ENCODE data around the gene KRTAP20-2. TPM values are rescaled to one million over a fixed set of nuclear protein-coding genes. Genes with fewer than 3 reads are reported as not detected.

Gene KRTAP20-2
- polyA plus RNA-seq (2013, experiment 1 of 2; ENCODE audit: insufficient read length): not detected
- not detected for polyA plus RNA-seq (2013, experiment 2 of 2; ENCODE audit: insufficient read length)

GRCh38 chr21:30634906-30635305 is at the start of gene KRTAP20-2:
TSS of gene KRTAP20-2 (plus strand) at chr21:30635206. CDS start at chr21:30635264, 58 bp downstream.
- DNase-seq: no peak

DNA sequence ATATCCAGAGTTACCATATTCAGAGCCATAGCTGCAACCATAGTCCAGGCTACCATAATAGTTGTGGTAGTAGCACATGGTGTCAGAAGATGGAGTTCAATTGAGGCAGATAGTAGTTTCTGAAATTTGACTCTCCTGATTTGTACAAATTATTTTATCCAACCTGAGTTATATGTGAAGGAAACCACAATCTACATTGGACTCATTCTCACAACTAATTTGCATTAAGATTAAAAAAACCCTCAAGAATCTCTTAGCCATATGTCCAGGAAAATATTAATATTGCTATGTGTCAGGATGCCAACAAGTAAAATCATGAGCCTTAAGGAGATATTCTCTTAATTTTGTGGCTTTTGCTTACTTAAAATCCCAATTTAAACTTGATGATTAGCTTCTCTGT is 44.7 kb upstream of the KRTAP20-2 start, which contains the start of gene KRTAP22-2:
KRTAP22-2 (minus strand) TSS at position 101 of the 400 bp plus-strand sequence.
- DNase-seq: no peak

GRCh38 chr21:30592140-30592539 is 42.9 kb upstream of the KRTAP20-2 start, which contains the start of gene KRTAP6-3:
TSS of gene KRTAP6-3 (plus strand) at chr21:30592440. CDS start at chr21:30592446, 6 bp downstream.
- DNase-seq: no peak

DNA sequence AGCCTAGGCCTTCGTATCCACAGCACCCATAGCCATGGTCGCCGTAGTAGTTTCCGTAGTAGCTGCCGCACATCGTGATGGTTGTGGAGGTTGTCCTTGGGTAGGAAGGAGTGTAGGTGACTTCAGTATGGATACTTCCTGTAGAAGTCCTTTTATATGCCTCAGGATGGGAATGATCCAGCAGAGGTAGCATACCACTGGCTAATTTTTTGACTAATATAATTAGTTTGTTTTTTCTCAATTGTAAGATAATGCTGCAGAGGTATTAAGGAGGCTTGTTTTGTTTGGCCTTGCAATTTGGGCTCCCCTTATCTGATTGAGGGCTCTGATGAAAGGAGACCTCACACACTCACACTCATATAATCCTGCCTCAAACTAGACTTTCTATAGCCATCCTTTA is 36.2 kb upstream of the KRTAP20-2 start, which contains the start of gene KRTAP6-2:
KRTAP6-2 (minus strand) TSS at position 101 of the 400 bp plus-strand sequence; CDS start at position 73, 28 bp downstream.
- DNase-seq: no peak

- DNase-seq: no peak
Measured at GRCh38 chr21:30600787-30601186, 34.2 kb upstream of the KRTAP20-2 start, which contains the start of gene KRTAP22-1. TSS of gene KRTAP22-1 (plus strand) at chr21:30601087.

DNA sequence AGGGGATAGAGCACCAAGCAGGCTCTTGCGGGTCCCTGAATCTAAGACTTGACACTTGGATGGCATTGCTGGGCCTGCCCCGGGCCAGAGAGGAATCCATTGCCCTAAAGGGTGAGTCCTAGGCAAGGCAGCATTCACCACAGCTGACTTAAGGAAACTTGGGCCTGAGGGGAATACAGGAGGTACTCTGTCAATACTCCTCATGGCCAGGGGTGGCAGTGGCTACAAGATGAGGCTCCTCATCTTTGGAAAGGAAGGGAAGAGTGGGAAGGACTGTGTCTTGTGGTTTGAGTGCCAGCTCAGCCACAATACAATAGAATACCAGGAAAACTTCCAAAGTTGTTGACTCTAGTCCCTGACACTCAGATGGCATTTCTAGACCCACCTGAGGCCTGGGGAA is 29.0 kb upstream of the KRTAP20-2 start:
- no peak for DNase-seq

- no peak for DNase-seq
Measured at GRCh38 chr21:30612132-30612531, 22.9 kb upstream of the KRTAP20-2 start.

- no peak for DNase-seq
Measured at GRCh38 chr21:30613836-30614235, 21.2 kb upstream of the KRTAP20-2 start, which contains the start of gene KRTAP6-1. TSS of gene KRTAP6-1 (minus strand) at chr21:30613930. CDS start at chr21:30613904, 26 bp downstream.

DNA sequence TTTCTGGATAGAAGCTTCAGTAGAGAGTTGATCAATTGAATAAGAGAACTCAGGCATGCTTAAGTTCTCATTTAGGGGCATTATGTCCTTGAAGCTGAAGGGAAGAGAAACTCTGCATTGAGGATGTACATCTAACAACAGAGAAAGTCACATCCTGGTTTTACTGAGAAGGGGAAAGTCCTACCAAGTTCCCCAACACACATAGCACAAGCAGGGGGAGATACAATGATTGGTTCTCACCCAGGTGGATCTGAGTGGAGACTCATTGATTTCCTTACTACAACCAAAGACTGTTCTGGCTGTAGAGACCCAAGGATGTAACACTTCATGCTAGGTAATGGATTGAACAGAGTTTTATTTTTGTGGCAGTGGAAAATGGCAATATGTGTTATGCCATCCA is 19.8 kb upstream of the KRTAP20-2 start:
- no peak for DNase-seq

DNA sequence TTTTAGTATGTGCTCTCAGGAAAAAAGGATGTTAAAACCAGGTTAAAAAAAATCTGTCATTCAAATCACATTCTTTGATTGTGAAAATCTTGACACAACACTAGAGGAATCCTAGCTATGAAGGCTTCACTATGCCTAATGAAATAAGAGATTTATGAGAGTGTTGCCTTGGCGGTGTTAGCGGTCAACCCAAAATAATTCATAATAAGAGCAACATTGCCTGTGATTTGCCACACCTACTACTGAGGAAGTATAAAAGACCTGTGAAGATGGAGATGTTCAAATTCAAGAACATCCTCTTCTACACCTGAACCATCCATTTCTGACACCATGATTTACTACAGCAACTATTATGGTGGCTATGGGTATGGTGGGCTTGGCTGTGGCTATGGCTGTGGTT is 18.9 kb upstream of the KRTAP20-2 start, which contains the start of gene KRTAP20-1:
KRTAP20-1 (plus strand) TSS at position 301 of the 400 bp plus-strand sequence; CDS start at position 331, 30 bp downstream.
- DNase-seq: no peak

DNA sequence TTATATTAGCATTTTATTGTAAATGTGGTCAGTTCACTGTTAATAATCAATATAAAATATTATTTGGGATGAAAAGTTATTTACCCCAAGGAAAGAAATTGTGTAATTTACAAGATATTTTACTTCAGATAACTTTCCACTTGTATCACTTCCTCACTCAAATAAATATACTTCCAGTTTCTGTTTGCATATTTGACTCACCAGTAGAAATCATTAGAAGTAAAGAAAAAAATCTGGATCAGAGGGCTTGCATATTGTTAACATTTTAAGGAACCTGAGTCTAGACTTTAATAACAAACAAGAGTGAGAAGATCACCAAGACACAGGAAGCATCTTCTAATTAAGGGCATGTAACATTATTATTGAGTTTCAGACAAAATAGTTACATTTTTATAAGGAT is 14.9 kb upstream of the KRTAP20-2 start:
- DNase-seq: no peak

DNA sequence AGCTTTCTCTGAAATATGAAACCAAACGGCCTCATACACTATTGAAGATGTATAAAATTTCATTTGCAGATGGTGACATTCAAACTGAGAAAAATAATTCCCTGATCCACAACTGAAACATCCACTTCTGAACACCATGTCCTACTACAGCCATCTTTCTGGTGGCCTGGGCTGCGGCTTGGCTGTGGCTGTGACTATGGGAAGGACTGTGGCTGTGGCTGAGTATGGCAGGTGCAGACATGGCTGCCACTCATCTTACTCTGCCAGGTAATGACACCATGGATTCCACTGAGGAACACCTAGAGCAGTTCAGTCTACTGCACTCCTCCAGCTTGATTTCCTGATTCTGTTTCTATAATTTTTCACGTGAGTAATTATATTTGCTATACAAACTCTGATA is 14.5 kb upstream of the KRTAP20-2 start, which contains the start of gene KRTAP20-4:
KRTAP20-4 (plus strand) TSS at position 106 of the 400 bp plus-strand sequence.
- no peak for DNase-seq

DNA sequence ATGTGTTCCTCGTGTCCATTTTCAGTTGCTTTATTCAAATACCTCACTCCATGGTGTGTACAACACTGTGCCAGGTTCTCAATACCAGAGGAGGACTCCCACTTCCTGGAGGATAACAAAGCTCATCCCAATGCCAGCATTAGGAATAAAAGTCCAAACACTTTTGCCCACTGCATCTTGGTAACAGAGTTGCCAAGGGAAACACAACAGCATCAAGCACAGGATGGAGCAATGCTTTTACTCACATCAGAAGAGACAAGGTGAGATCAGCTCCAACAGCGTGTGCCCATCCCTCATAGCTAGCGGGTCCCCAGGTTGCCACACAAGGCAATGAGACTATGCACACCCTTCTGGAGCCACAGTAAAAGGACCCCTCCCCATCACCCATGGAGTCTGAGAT is 11.6 kb upstream of the KRTAP20-2 start:
- DNase-seq: no peak

GRCh38 chr21:30625449-30626165 is 9.4 kb upstream of the KRTAP20-2 start:
- no peak for DNase-seq

DNA sequence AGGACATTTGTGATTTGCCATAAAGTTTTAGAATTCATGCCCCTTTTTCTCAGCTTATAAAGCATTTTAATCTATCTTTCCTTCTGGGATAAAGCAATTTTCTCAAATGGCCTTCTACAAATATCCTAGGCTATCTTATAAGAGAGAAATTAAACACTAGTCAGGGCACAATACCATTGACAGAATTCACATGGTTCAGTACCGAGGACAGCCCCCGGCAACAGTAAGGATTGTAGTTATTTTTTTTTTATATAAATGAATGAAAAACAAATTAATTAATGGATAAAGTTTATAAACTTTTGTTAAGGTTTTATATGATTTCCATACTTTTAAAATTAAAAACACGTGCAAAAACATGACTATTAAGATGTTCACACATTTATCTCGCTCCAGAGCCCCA is 6.9 kb upstream of the KRTAP20-2 start:
- DNase-seq: no peak

- DNase-seq: no peak
Measured at GRCh38 chr21:30629200-30629599, 5.8 kb upstream of the KRTAP20-2 start.

DNA sequence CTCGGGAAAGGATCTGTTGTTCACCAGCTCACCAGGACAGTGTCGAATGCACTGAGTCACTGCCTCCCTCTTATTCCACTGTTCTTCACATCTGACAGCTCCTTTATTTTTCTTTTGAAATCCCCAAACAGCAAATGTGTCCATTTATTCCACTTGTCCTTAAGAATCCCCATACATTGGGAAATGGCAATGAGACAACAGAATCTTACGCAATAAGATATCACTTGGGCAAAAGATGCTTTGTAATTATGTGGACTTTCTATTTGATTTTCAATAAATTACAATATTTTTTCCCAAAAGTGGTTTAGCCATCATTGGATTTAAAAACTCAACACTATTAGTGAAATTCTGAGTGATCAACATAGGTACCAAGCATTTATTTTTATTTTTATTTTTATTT is 3.7 kb downstream of the KRTAP20-2 start:
- DNase-seq: no peak

- DNase-seq: no peak
Measured at GRCh38 chr21:30642564-30642963, 7.6 kb downstream of the KRTAP20-2 start, which contains the start of gene KRTAP20-3. TSS of gene KRTAP20-3 (plus strand) at chr21:30642864.

DNA sequence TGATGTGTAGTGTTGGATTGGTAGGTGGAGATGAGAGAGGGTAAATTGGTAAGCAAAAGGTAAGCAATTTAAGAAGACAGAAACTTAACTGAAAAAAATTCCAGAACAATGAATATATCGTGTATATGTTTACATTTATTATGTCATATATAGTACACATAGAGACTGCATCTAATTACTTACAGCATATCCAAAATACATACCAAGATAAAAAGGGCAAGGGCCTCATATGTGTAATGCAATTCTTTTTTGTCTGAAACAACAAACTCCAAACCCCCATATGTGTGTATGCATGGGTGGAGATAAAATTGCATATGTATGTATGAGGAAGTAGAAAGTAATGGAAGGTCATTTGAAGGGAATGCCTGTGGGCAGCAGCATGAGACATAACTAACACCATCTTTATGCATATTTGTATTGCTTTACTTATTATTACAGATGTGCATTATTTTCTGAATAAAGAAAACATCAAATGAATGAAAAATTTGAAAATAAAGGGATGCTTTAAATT is 12.0 kb downstream of the KRTAP20-2 start:
- no peak for DNase-seq

- no peak for DNase-seq
Measured at GRCh38 chr21:30652891-30653290, 17.9 kb downstream of the KRTAP20-2 start.

DNA sequence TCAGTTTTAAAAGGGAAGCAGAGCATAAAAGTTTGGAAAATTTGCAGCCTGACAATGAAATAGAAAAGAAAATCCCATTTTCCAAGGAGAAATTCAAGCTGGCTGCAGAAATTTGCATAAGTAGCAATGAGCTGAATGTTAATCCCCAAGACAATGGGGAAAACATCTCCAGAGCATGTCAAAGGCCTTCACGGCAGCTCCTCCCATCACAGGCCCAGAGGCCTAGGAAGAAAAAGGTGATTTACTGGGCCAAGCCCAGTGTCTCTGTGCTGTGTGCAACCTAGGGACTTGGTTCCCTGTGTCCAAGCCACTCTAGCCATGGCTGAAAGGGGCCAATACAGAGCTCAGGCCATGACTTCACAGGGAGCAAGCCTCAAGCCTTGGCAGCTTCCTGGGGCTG is 33.8 kb downstream of the KRTAP20-2 start:
- DNase-seq: no peak

DNA sequence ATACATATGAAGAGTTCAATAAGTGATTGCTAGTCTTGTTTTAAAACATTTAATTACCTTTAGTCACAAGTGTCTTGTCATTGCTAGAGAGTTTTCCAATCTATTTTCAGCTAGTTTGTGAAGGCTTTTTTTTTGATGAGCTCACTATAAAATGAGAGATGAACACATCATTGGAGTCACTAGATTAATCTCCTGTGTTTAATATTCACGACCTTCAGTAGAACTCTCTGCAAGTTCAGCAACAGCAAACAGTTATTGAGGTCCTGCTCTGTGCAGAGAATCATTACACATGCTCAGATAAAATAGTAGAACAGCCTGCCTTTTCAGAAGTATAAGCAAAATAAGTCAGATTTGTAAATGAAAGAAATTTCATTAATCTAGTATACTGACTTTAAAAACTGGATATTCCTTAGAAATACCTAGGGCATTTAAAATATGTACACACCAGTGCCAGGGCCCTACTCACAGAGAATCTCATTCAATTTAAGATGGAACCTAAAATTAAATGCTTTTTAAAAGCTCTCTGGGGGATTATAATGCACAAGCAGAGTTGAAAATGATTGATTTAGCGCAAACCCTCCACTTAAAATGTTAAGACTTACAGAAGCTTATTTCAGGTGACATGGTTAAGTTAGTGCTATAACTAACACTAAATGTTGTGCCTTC is 38.1 kb downstream of the KRTAP20-2 start:
- no peak for DNase-seq

- DNase-seq: peak; percentile 22
Measured at GRCh38 chr21:30674312-30674711, 39.3 kb downstream of the KRTAP20-2 start.
